Measurements from ENCODE around the gene CHRND. TPM values are rescaled to one million over a fixed set of nuclear protein-coding genes. Genes with fewer than 3 reads are reported as not detected.

CHRND gene
- total and polyA plus RNA-seq, 2 of the 8 experiments (the other 6 are each of a cell fraction or from before 2014, with no cell fraction given) = 0.24 TPM; not detected in 1

DNA sequence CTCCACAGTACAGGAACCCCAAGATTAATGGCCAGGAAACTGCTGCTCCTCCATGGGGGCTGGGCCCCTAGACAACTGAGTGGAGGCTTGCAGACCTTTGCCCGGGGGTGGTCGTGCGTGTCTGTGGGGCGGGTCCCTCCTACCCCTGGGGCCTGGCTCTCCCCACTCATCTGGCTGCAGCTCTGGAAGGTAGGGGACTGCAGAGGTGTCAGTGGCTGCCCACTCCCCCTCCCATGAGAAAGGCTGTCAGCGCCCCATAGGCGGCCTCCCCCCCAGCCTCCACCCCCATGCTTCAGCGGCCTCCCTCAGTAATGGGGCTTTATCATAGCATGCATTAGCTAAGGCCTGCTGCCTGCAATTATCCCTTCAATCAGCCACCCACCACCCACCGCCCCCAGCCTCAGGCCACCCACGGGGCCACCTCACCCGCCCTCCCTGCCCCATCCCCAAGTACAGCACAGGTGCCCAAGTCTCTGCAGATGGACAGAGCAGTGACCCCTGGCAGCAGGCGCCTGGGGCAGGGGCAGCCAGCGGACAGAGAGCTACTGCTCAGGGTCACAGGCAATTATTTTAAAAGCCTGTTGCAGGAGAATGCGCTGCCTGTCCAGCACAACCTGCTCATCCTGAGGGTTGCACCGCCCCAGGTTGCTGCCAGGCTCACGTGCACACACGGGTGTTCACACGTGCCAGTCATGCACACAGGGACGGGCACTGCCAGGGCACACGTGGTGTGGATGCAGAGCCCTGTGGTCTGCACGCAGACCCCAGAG lies 29.3 kb upstream of the CHRND start (continued):
- no peak for TF ChIP-seq CTCF (IDR thresholded peaks at IDR 0.05; ENCODE audit: control extremely low read depth in 1 of 3, insufficient read depth in 1 of 3, low read depth in 1 of 3, low read length in 3 of 3)
- no peak for TF ChIP-seq SP2 (IDR thresholded peaks at IDR 0.05; ENCODE audit: low read length)
- TF ChIP-seq NRF1 (IDR thresholded peaks at IDR 0.05; ENCODE audit: low read depth, low read length) = no peak
